Adrenal gland (tissue), 5 donors: ENCODE data around the gene CARD10.

Experiments
- CTCF ChIP-seq, 6 experiments: fragments of 450-650 bp in 4 of 6; fragments of 200-600 bp in 2 of 6; sonication (generic) in 1 of 6; IDR thresholded peaks; 1 replicate in 5 of 6; 2 replicates in 1 of 6; pipeline versions ENCODE4 v1.5.1 to v1.8.0; 2016 to 2021; ENCODE audit warnings: antibody characterized with exemption in 6 of 6, mild to moderate bottlenecking in 2 of 6, moderate library complexity in 1 of 6
- POLR2A ChIP-seq, 2 donors: fragments of 450-650 bp; IDR thresholded peaks; one replicate each; pipeline ENCODE4 v1.6.1; 2017; ENCODE audit warnings: antibody characterized with exemption in 2 of 2, mild to moderate bottlenecking in 2 of 2, moderate library complexity in 1 of 2
- donor health status: DM: no; HTN: no; CAD: no.

- TF ChIP-seq CTCF (IDR thresholded peaks at IDR 0.05) (no peak), POLR2A (IDR thresholded peaks at IDR 0.05) (no peak)
Observed at GRCh38 chr22:37509059-37509860, 10.0 kb downstream of the CARD10 start.
